Measurements from ENCODE around the gene RBMX2.
"Not testable (repeated sequence)": the region's sequence is repeated elsewhere in the genome, so short reads cannot be mapped to it uniquely, and the experiment has no call there.

Gene RBMX2

GRCh38 chrX:130418740-130419139 is 17.0 kb downstream of the RBMX2 start:
- no peak for TF ChIP-seq CTCF (IDR thresholded peaks at IDR 0.05; ENCODE audit: insufficient read depth, missing control alignments)
- FAIRE-seq (no peak), DNase-seq (ENCODE audit: insufficient read length, low spot score) (no peak)

- TF ChIP-seq CTCF (IDR thresholded peaks at IDR 0.05; ENCODE audit: insufficient read depth, missing control alignments), result no peak
- DNase-seq (ENCODE audit: insufficient read length, low spot score) (no peak), FAIRE-seq (peak; percentile 51)
Measured at GRCh38 chrX:130419263-130419662, 17.5 kb downstream of the RBMX2 start.

- no peak for FAIRE-seq
- no peak for DNase-seq (ENCODE audit: insufficient read length, low spot score)
- no peak for TF ChIP-seq CTCF (IDR thresholded peaks at IDR 0.05; ENCODE audit: insufficient read depth, missing control alignments)
Measured at GRCh38 chrX:130426531-130426930, 24.7 kb downstream of the RBMX2 start.

- FAIRE-seq; DNase-seq (ENCODE audit: insufficient read length, low spot score): not testable (repeated sequence)
Measured at GRCh38 chrX:130429236-130429635, 27.4 kb downstream of the RBMX2 start.

GRCh38 chrX:130435937-130436336 is 34.1 kb downstream of the RBMX2 start:
- FAIRE-seq (no peak), DNase-seq (ENCODE audit: insufficient read length, low spot score) (no peak)
- TF ChIP-seq CTCF (IDR thresholded peaks at IDR 0.05; ENCODE audit: insufficient read depth, missing control alignments), result no peak

- not testable (repeated sequence) for FAIRE-seq; DNase-seq (ENCODE audit: insufficient read length, low spot score)
Measured at GRCh38 chrX:130437996-130438395, 36.2 kb downstream of the RBMX2 start.

- no peak for TF ChIP-seq CTCF (IDR thresholded peaks at IDR 0.05; ENCODE audit: insufficient read depth, missing control alignments)
- FAIRE-seq, result no peak
- DNase-seq (ENCODE audit: insufficient read length, low spot score), result no peak
Measured at GRCh38 chrX:130443875-130444274, 42.1 kb downstream of the RBMX2 start.

GRCh38 chrX:130444641-130445336 is 43.0 kb downstream of the RBMX2 start:
- no peak for DNase-seq (ENCODE audit: insufficient read length, low spot score)
- TF ChIP-seq CTCF (IDR thresholded peaks at IDR 0.05; ENCODE audit: insufficient read depth, missing control alignments), result no peak
- FAIRE-seq, result no peak

Data from D721Med (cell line).